Lower leg skin (tissue), 4 donors: ENCODE data around the gene PNPLA8. TPM values are rescaled to one million over a fixed set of nuclear protein-coding genes. Genes with fewer than 3 reads are reported as not detected.

Experiments used
- DNase-seq, 2 donors: peaks; one replicate each; pipeline ENCODE4 v3.0.0-alpha.2; 2019; ENCODE audit warnings: low spot score in 2 of 2
- H3K4me3 ChIP-seq: fragments of 200-600 bp; sonication (generic); 2 replicates; pipeline ENCODE4 v1.5.1; 2017; ENCODE audit warnings: mild to moderate bottlenecking, low read depth; ENCODE audit not compliant: poor library complexity, severe bottlenecking
- CTCF ChIP-seq, 3 donors: fragments of 450-650 bp; IDR thresholded peaks; one replicate each; pipeline ENCODE4 v1.5.1; 2016; ENCODE audit warnings: antibody characterized with exemption in 3 of 3, mild to moderate bottlenecking in 3 of 3, moderate library complexity in 2 of 3
- POLR2A ChIP-seq, 2 donors: fragments of 450-650 bp; IDR thresholded peaks; one replicate each; pipeline ENCODE4 v1.6.1; 2016 to 2017; ENCODE audit warnings: antibody characterized with exemption in 2 of 2, mild to moderate bottlenecking in 1 of 2, moderate library complexity in 1 of 2
- WGBS, 2 donors: methylation state at CpG; one replicate each; pipeline ENCODE4 v1.1.5; 2018; 5-methylcytosine and 5-hydroxymethylcytosine counted together
- intact Hi-C: fragments of 100-400 bp; cut with DNase I; formaldehyde crosslinking; loops from one replicate; pipeline ENCODE4 v1.15.0; 2023; ENCODE audit warnings: low total_unique reads
- total RNA-seq, 4 donors: library from RNA; depleted of rRNA; stranded (reverse); fragments of >200 nt; gene quantifications; one replicate each; pipeline ENCODE4 v1.1.0, GENCODE V29; 2016

The PNPLA8 gene
- total RNA-seq, 4 donors from 2014 or later: 25.6 to 37.1 (median 33.3) TPM

GRCh38 chr7:108503112-108504026 lies 22.6 kb downstream of the PNPLA8 start:
- intact Hi-C loops: no loop called here
- 66 to 79% methylated on average over 5 of the region's 5 CpGs for WGBS, 2 donors
- TF ChIP-seq POLR2A (IDR thresholded peaks at IDR 0.05) (no peak), CTCF (IDR thresholded peaks at IDR 0.05) (no peak)
- DNase-seq: no peak
- no peak overlapping the region for H3K4me3 ChIP-seq

GRCh38 chr7:108499566-108499965 lies 26.4 kb downstream of the PNPLA8 start:
- 95 to 97% methylated on average over 1 of the region's 1 CpG for WGBS, 2 donors
- DNase-seq: no peak
- TF ChIP-seq POLR2A (IDR thresholded peaks at IDR 0.05): no peak
- TF ChIP-seq CTCF (IDR thresholded peaks at IDR 0.05): no peak
- H3K4me3 ChIP-seq: no peak overlapping the region
- intact Hi-C loops: no loop called here

GRCh38 chr7:108498481-108498880 lies 27.5 kb downstream of the PNPLA8 start:
- TF ChIP-seq POLR2A (IDR thresholded peaks at IDR 0.05) (no peak), CTCF (IDR thresholded peaks at IDR 0.05) (no peak)
- 88 to 91% methylated on average over 6 of the region's 6 CpGs for WGBS, 2 donors
- no peak overlapping the region for H3K4me3 ChIP-seq
- DNase-seq: no peak
- intact Hi-C loops: no loop called here

- peak in 1 of 2 donors; percentile 35 for DNase-seq
- intact Hi-C loops: no loop called here
Observed at GRCh38 chr7:108497082-108497725, 28.7 kb downstream of the PNPLA8 start.

GRCh38 chr7:108492742-108493141 lies 33.2 kb downstream of the PNPLA8 start:
- no peak overlapping the region for H3K4me3 ChIP-seq
- TF ChIP-seq POLR2A (IDR thresholded peaks at IDR 0.05) (no peak), CTCF (IDR thresholded peaks at IDR 0.05) (no peak)
- intact Hi-C loops: no loop called here
- no peak for DNase-seq
- 93 to 95% methylated on average over 4 of the region's 4 CpGs for WGBS, 2 donors

More at GRCh38 chr7:108497082-108497725, 28.7 kb downstream of the PNPLA8 start:
- no peak overlapping the region for H3K4me3 ChIP-seq
- TF ChIP-seq POLR2A (IDR thresholded peaks at IDR 0.05) (no peak), CTCF (IDR thresholded peaks at IDR 0.05) (peak in 1 of 3 donors; percentile 42)
- 87 to 89% methylated on average over 3 of the region's 3 CpGs for WGBS, 2 donors
